DOHH2 (cell line): ENCODE results near the gene C4A.
"Not testable (repeated sequence)": the region's sequence is repeated elsewhere in the genome, so short reads cannot be mapped to it uniquely, and the experiment has no call there.

Source experiments
- H3F3A ChIP-seq: fragments of 200-600 bp; sonication (generic), shearing (Covaris generic); 2 replicates; pipeline ENCODE4 v1.6.0; 2016; ENCODE audit warnings: antibody characterized with exemption, mild to moderate bottlenecking; ENCODE audit not compliant: control insufficient read depth, insufficient read depth
- H3K27ac ChIP-seq: fragments of 200-600 bp; sonication (generic); 2 replicates; pipeline ENCODE4 v1.5.1; 2014; ENCODE audit warnings: low read depth, mild to moderate bottlenecking, low read length, moderate library complexity
- H3K27me3 ChIP-seq: fragments of 200-600 bp; sonication (generic); 2 replicates; pipeline ENCODE4 v1.6.1; 2014; ENCODE audit warnings: mild to moderate bottlenecking, low read length, mixed read lengths; ENCODE audit not compliant: control insufficient read depth
- H3K36me3 ChIP-seq: fragments of 200-600 bp; sonication (generic); 2 replicates; pipeline ENCODE4 v1.6.1; 2014; ENCODE audit warnings: mild to moderate bottlenecking, low read length, moderate library complexity, mixed read lengths; ENCODE audit not compliant: control insufficient read depth
- H3K4me1 ChIP-seq: fragments of 200-600 bp; sonication (generic); 2 replicates; pipeline ENCODE4 v1.6.1; 2014; ENCODE audit warnings: mild to moderate bottlenecking, low read length, mixed read lengths; ENCODE audit not compliant: control insufficient read depth
- H3K4me2 ChIP-seq: fragments of 200-600 bp; sonication (generic); 2 replicates; pipeline ENCODE4 v1.6.0; 2014; ENCODE audit warnings: mild to moderate bottlenecking, low read length, moderate library complexity
- H3K4me3 ChIP-seq: fragments of 200-600 bp; sonication (generic); 2 replicates; pipeline ENCODE4 v1.5.1; 2014; ENCODE audit warnings: mild to moderate bottlenecking, low read length, mixed read lengths
- H3K79me2 ChIP-seq: fragments of 200-600 bp; sonication (generic); 2 replicates; pipeline ENCODE4 v1.6.1; 2014; ENCODE audit warnings: mild to moderate bottlenecking, low read length, mixed read lengths; ENCODE audit not compliant: control insufficient read depth
- H3K9me2 ChIP-seq: fragments of 200-600 bp; sonication (generic); replicated peaks from 2 replicates; pipeline ENCODE4 v1.6.1; 2014; ENCODE audit warnings: mild to moderate bottlenecking, low read length, mixed read lengths; ENCODE audit not compliant: control insufficient read depth
- H3K9me3 ChIP-seq: fragments of 200-600 bp; sonication (generic); 2 replicates; pipeline ENCODE4 v1.6.1; 2014; ENCODE audit warnings: antibody characterized with exemption, low read length, mixed read lengths; ENCODE audit not compliant: control insufficient read depth, insufficient read depth
- H4K20me1 ChIP-seq: fragments of 200-600 bp; sonication (generic); 2 replicates; pipeline ENCODE4 v1.6.0; 2014; ENCODE audit warnings: low read depth, mild to moderate bottlenecking, antibody characterized with exemption, low read length, moderate library complexity; ENCODE audit not compliant: control insufficient read depth, insufficient read depth
- CTCF ChIP-seq: fragments of 200-600 bp; sonication (generic); IDR thresholded peaks from one replicate; pipeline ENCODE4 v1.5.1; 2014; ENCODE audit warnings: antibody characterized with exemption, mild to moderate bottlenecking, low read depth, low read length; ENCODE audit not compliant: poor library complexity, severe bottlenecking
- EZH2phosphoT487 ChIP-seq: fragments of 200-600 bp; sonication (generic); IDR thresholded peaks from 2 replicates; pipeline ENCODE4 v1.6.1; 2017; ENCODE audit warnings: borderline replicate concordance, mild to moderate bottlenecking, antibody characterized with exemption, low read length, moderate library complexity, mixed read lengths

Gene C4A

GRCh38 chr6:31978831-31979230, 3.0 kb upstream of the C4A start:
- Histone ChIP-seq H3F3A (0 out of 2 replicates have a peak, but pooled peaks cover 3% of the 10 kb centered on the region), H3K36me3 (no peaks in the 10 kb centered on the region), H3K9me2 (no peaks in the 10 kb centered on the region), H4K20me1 (no peaks in the 10 kb centered on the region), H3K27me3 (no peaks in the 10 kb centered on the region), H3K79me2 (peaks cover 4% of the 10 kb centered on the region), H3K4me2 (no peak overlapping the region), H3K9me3 (no peaks in the 10 kb centered on the region), H3K4me3 (no peak overlapping the region), H3K4me1 (peaks cover 7% of the 10 kb centered on the region), H3K27ac (no peak overlapping the region)
- TF ChIP-seq EZH2phosphoT487 (no peak), CTCF (no peak)

- Histone ChIP-seq H3K4me1 (peaks cover 7% of the 10 kb centered on the region), H4K20me1 (no peaks in the 10 kb centered on the region), H3K27me3 (no peaks in the 10 kb centered on the region), H3K36me3 (no peaks in the 10 kb centered on the region), H3K4me3 (no peak overlapping the region), H3K4me2 (no peak overlapping the region), H3K9me3 (no peaks in the 10 kb centered on the region), H3F3A (0 out of 2 replicates have a peak, but pooled peaks cover 3% of the 10 kb centered on the region), H3K27ac (no peak overlapping the region), H3K9me2 (no peaks in the 10 kb centered on the region), H3K79me2 (no peaks in the 10 kb centered on the region)
- TF ChIP-seq CTCF: no peak
- TF ChIP-seq EZH2phosphoT487: no peak
Observed at GRCh38 chr6:31979238-31979898, 2.5 kb upstream of the C4A start.

GRCh38 chr6:31980195-31980876, 1.5 kb upstream of the C4A start:
- H3K36me3 ChIP-seq, H3K9me3 ChIP-seq, H3K4me1 ChIP-seq, H3K79me2 ChIP-seq, H4K20me1 ChIP-seq, H3K27ac ChIP-seq, H3F3A ChIP-seq, H3K9me2 ChIP-seq, H3K4me2 ChIP-seq, H3K4me3 ChIP-seq, H3K27me3 ChIP-seq: not testable (repeated sequence)

GRCh38 chr6:31980998-31981397, 859 bp upstream of the C4A start:
- H3K9me2 ChIP-seq, H3K9me3 ChIP-seq, H3F3A ChIP-seq, H4K20me1 ChIP-seq, H3K4me1 ChIP-seq, H3K27me3 ChIP-seq, H3K4me2 ChIP-seq, H3K36me3 ChIP-seq, H3K79me2 ChIP-seq, H3K27ac ChIP-seq, H3K4me3 ChIP-seq: not testable (repeated sequence)

- not testable (repeated sequence) for H3K27me3 ChIP-seq, H4K20me1 ChIP-seq, H3K4me2 ChIP-seq, H3K36me3 ChIP-seq, H3K79me2 ChIP-seq, H3K9me3 ChIP-seq, H3K27ac ChIP-seq, H3K4me1 ChIP-seq, H3K4me3 ChIP-seq, H3K9me2 ChIP-seq, H3F3A ChIP-seq
Observed at GRCh38 chr6:31989363-31989762, 7.5 kb downstream of the C4A start.

GRCh38 chr6:31994421-31994820, 12.6 kb downstream of the C4A start:
- not testable (repeated sequence) for H3K36me3 ChIP-seq

More at GRCh38 chr6:31994421-31994820, 12.6 kb downstream of the C4A start:
- H3K4me1 ChIP-seq, H3F3A ChIP-seq, H3K27me3 ChIP-seq, H3K9me2 ChIP-seq, H3K27ac ChIP-seq, H3K4me2 ChIP-seq, H3K79me2 ChIP-seq, H3K9me3 ChIP-seq, H3K4me3 ChIP-seq, H4K20me1 ChIP-seq: not testable (repeated sequence)
